DOHH2 (cell line): Measurements from ENCODE around the gene DNAH10.

ENCODE experiments used
- H3F3A ChIP-seq: fragments of 200-600 bp; sonication (generic), shearing (Covaris generic); 2 replicates; pipeline ENCODE4 v1.6.0; 2016; ENCODE audit warnings: antibody characterized with exemption, mild to moderate bottlenecking; ENCODE audit not compliant: control insufficient read depth, insufficient read depth
- H3K27ac ChIP-seq: fragments of 200-600 bp; sonication (generic); 2 replicates; pipeline ENCODE4 v1.5.1; 2014; ENCODE audit warnings: low read depth, mild to moderate bottlenecking, low read length, moderate library complexity
- H3K27me3 ChIP-seq: fragments of 200-600 bp; sonication (generic); 2 replicates; pipeline ENCODE4 v1.6.1; 2014; ENCODE audit warnings: mild to moderate bottlenecking, low read length, mixed read lengths; ENCODE audit not compliant: control insufficient read depth
- H3K36me3 ChIP-seq: fragments of 200-600 bp; sonication (generic); 2 replicates; pipeline ENCODE4 v1.6.1; 2014; ENCODE audit warnings: mild to moderate bottlenecking, low read length, moderate library complexity, mixed read lengths; ENCODE audit not compliant: control insufficient read depth
- H3K4me1 ChIP-seq: fragments of 200-600 bp; sonication (generic); 2 replicates; pipeline ENCODE4 v1.6.1; 2014; ENCODE audit warnings: mild to moderate bottlenecking, low read length, mixed read lengths; ENCODE audit not compliant: control insufficient read depth
- H3K4me2 ChIP-seq: fragments of 200-600 bp; sonication (generic); 2 replicates; pipeline ENCODE4 v1.6.0; 2014; ENCODE audit warnings: mild to moderate bottlenecking, low read length, moderate library complexity
- H3K4me3 ChIP-seq: fragments of 200-600 bp; sonication (generic); 2 replicates; pipeline ENCODE4 v1.5.1; 2014; ENCODE audit warnings: mild to moderate bottlenecking, low read length, mixed read lengths
- H3K79me2 ChIP-seq: fragments of 200-600 bp; sonication (generic); 2 replicates; pipeline ENCODE4 v1.6.1; 2014; ENCODE audit warnings: mild to moderate bottlenecking, low read length, mixed read lengths; ENCODE audit not compliant: control insufficient read depth
- H3K9me2 ChIP-seq: fragments of 200-600 bp; sonication (generic); replicated peaks from 2 replicates; pipeline ENCODE4 v1.6.1; 2014; ENCODE audit warnings: mild to moderate bottlenecking, low read length, mixed read lengths; ENCODE audit not compliant: control insufficient read depth
- H3K9me3 ChIP-seq: fragments of 200-600 bp; sonication (generic); 2 replicates; pipeline ENCODE4 v1.6.1; 2014; ENCODE audit warnings: antibody characterized with exemption, low read length, mixed read lengths; ENCODE audit not compliant: control insufficient read depth, insufficient read depth
- H4K20me1 ChIP-seq: fragments of 200-600 bp; sonication (generic); 2 replicates; pipeline ENCODE4 v1.6.0; 2014; ENCODE audit warnings: low read depth, mild to moderate bottlenecking, antibody characterized with exemption, low read length, moderate library complexity; ENCODE audit not compliant: control insufficient read depth, insufficient read depth
- EZH2phosphoT487 ChIP-seq: fragments of 200-600 bp; sonication (generic); IDR thresholded peaks from 2 replicates; pipeline ENCODE4 v1.6.1; 2017; ENCODE audit warnings: borderline replicate concordance, mild to moderate bottlenecking, antibody characterized with exemption, low read length, moderate library complexity, mixed read lengths
- TF ChIP-seq, protein P1 (sequence below): fragments of 200-600 bp; sonication (generic); IDR thresholded peaks from one replicate; pipeline ENCODE4 v1.5.1; 2014; ENCODE audit warnings: antibody characterized with exemption, mild to moderate bottlenecking, low read depth, low read length; ENCODE audit not compliant: poor library complexity, severe bottlenecking

The DNAH10 gene

DNA sequence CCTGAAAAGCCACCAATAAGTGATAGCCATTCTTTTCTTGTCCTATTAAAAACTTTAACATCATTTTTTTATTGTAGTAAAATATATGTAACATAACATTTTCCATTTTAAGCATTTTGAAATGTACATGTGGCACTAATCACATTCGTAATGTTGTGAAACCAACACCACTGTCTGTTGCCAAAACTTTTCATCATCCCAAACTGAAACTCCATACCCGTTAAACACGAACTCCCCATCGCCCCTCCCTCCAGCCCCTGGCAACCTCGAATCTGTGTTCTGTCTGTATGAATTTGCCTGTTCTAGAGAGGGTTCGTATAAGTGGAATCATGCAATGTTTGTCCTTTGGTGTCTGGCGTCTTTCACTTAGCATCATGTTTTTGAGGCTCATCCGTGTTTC lies 134.7 kb downstream of the DNAH10 start:
- Histone ChIP-seq H3K36me3 (no peaks in the 10 kb centered on the region), H3K9me2 (no peaks in the 10 kb centered on the region), H3K27ac (no peak overlapping the region), H3K9me3 (no peaks in the 10 kb centered on the region), H3K4me1 (no peaks in the 10 kb centered on the region), H3K27me3 (no peaks in the 10 kb centered on the region), H4K20me1 (no peaks in the 10 kb centered on the region), H3K79me2 (no peaks in the 10 kb centered on the region), H3K4me2 (no peak overlapping the region), H3K4me3 (no peak overlapping the region), H3F3A (no peaks in the 10 kb centered on the region)
- TF ChIP-seq EZH2phosphoT487, result no peak
- TF ChIP-seq, protein P1, sequence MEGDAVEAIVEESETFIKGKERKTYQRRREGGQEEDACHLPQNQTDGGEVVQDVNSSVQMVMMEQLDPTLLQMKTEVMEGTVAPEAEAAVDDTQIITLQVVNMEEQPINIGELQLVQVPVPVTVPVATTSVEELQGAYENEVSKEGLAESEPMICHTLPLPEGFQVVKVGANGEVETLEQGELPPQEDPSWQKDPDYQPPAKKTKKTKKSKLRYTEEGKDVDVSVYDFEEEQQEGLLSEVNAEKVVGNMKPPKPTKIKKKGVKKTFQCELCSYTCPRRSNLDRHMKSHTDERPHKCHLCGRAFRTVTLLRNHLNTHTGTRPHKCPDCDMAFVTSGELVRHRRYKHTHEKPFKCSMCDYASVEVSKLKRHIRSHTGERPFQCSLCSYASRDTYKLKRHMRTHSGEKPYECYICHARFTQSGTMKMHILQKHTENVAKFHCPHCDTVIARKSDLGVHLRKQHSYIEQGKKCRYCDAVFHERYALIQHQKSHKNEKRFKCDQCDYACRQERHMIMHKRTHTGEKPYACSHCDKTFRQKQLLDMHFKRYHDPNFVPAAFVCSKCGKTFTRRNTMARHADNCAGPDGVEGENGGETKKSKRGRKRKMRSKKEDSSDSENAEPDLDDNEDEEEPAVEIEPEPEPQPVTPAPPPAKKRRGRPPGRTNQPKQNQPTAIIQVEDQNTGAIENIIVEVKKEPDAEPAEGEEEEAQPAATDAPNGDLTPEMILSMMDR, result no peak

DNA sequence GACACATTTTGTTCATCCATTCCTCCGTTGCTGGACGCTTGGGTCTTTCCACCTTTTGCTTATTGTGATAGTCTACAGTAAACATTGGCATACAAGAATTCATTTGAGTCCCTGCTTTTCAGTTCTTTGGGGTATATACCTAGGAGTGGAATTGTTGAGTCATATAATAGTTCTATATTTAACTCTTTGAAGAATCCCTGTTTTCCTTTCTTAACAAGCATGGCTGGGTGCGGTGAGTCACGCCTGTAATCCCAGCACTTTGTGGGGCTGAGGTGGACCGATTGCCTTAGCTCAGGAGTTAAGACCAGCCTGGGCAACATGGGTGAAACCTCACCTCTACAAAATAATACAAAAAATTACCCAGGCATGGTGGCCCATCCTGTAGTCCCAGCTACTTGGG lies 135.1 kb downstream of the DNAH10 start:
- no peaks in the 10 kb centered on the region for H3K9me2 ChIP-seq
- H3K79me2 ChIP-seq, result no peaks in the 10 kb centered on the region
- no peaks in the 10 kb centered on the region for H3K4me1 ChIP-seq
- no peak overlapping the region for H3K27ac ChIP-seq
- no peaks in the 10 kb centered on the region for H4K20me1 ChIP-seq
- H3F3A ChIP-seq, result no peaks in the 10 kb centered on the region
- no peak for TF ChIP-seq EZH2phosphoT487
- TF ChIP-seq, protein P1, result no peak
- no peaks in the 10 kb centered on the region for H3K9me3 ChIP-seq
- no peak overlapping the region for H3K4me2 ChIP-seq
- H3K4me3 ChIP-seq, result no peak overlapping the region
- H3K36me3 ChIP-seq, result no peaks in the 10 kb centered on the region
- H3K27me3 ChIP-seq, result no peaks in the 10 kb centered on the region

DNA sequence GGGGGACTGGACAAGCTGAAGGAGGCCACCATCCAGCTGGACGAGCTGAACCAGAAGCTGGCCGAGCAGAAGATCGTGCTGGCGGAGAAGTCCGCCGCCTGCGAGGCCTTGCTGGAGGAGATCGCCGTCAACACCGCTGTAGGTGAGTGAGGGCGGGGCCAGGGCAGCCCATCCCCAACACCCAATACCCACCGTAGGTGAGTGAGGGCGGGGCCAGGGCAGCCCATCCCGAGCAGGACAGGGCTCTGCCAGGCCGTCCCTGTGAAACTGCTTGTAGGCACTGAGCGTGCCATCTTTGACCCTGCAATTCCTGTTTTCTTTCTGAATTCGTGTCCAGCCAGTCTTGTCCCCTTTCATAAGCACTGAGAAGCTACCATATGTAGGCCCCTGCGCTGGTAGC lies 136.6 kb downstream of the DNAH10 start:
- Histone ChIP-seq H3K27me3 (no peaks in the 10 kb centered on the region), H3K9me2 (no peaks in the 10 kb centered on the region), H3K9me3 (no peaks in the 10 kb centered on the region), H3K4me1 (no peaks in the 10 kb centered on the region), H4K20me1 (no peaks in the 10 kb centered on the region), H3F3A (no peaks in the 10 kb centered on the region), H3K79me2 (no peaks in the 10 kb centered on the region), H3K4me2 (no peak overlapping the region), H3K27ac (no peak overlapping the region), H3K4me3 (no peak overlapping the region), H3K36me3 (no peaks in the 10 kb centered on the region)
- no peak for TF ChIP-seq EZH2phosphoT487
- TF ChIP-seq, protein P1, result no peak

DNA sequence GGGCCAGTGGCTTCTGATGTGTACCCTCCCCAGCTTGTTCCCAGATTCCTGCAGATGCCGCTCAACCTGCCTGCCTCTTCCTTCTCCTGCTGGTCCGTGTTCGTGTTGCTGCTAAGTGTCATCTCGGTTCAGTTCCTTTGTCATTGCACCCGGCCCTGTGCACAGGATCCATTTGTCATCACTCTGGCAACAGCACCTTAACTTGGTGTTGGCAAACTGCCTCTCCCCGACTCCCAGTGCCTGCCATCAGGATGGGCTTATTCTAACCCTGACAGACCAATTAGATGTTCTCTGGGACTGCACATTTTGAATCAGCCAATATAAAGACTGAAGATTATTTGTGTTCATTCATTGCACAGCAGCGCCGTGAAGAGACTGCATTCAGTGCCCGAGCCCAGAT lies 137.3 kb downstream of the DNAH10 start:
- Histone ChIP-seq H4K20me1 (no peaks in the 10 kb centered on the region), H3K9me2 (no peaks in the 10 kb centered on the region), H3K27ac (no peak overlapping the region), H3K4me3 (no peak overlapping the region), H3K9me3 (no peaks in the 10 kb centered on the region), H3K27me3 (0 out of 2 replicates have a peak, but pooled peaks cover 4% of the 10 kb centered on the region), H3K36me3 (no peaks in the 10 kb centered on the region), H3K79me2 (no peaks in the 10 kb centered on the region), H3K4me2 (no peak overlapping the region), H3K4me1 (no peaks in the 10 kb centered on the region), H3F3A (no peaks in the 10 kb centered on the region)
- TF ChIP-seq, protein P1, result no peak
- TF ChIP-seq EZH2phosphoT487, result no peak
